ENCODE data around the gene DIP2C.
A peak's percentile ranks its signal among the peaks of the same experiment; 100 is the strongest.

The DIP2C gene

GRCh38 chr10:416091-416515 lies 273.4 kb downstream of the DIP2C start:
- no peak overlapping the region for H3K4me2 ChIP-seq (ENCODE audit: low read depth, low read length, poor library complexity, severe bottlenecking)
- no peaks in the 10 kb centered on the region for H3K9me2 ChIP-seq (replicated peaks; ENCODE audit: low read depth, low read length)
- H3K36me3 ChIP-seq (ENCODE audit: insufficient read depth, low read length), result no peaks in the 10 kb centered on the region
- H2AFZ ChIP-seq (ENCODE audit: low read length), result no peak overlapping the region
- no peaks in the 10 kb centered on the region for H3K79me2 ChIP-seq (ENCODE audit: insufficient read depth, low read length)
- H3K4me3 ChIP-seq (ENCODE audit: low read length, poor library complexity, severe bottlenecking), result no peak overlapping the region
- no peaks in the 10 kb centered on the region for H3F3A ChIP-seq (ENCODE audit: low read depth)
- no peaks in the 10 kb centered on the region for H4K20me1 ChIP-seq (ENCODE audit: insufficient read depth, low read length, poor library complexity, severe bottlenecking)
- H3K4me1 ChIP-seq (ENCODE audit: insufficient read depth, low read length, poor library complexity, severe bottlenecking), result no peaks in the 10 kb centered on the region
- H3K9ac ChIP-seq (ENCODE audit: low read depth, low read length, poor library complexity, severe bottlenecking), result no peak overlapping the region
- no peak for TF ChIP-seq EZH2phosphoT487 (IDR thresholded peaks at IDR 0.05; ENCODE audit: borderline replicate concordance)
- TF ChIP-seq CTCF (conservative IDR thresholded peaks at IDR 0.05; ENCODE audit: low read length), result peak; percentile 33; the same call in 1 of the 2 replicates
- H3K27me3 ChIP-seq (ENCODE audit: insufficient read depth, low read length, poor library complexity, severe bottlenecking), result no peaks in the 10 kb centered on the region
- no peaks in the 10 kb centered on the region for H3K9me3 ChIP-seq (ENCODE audit: insufficient read depth, low read depth, low read length)

- H3K79me2 ChIP-seq (ENCODE audit: insufficient read depth, low read length), result no peaks in the 10 kb centered on the region
- H3K9me3 ChIP-seq (ENCODE audit: insufficient read depth, low read depth, low read length), result no peaks in the 10 kb centered on the region
- H3K27me3 ChIP-seq (ENCODE audit: insufficient read depth, low read length, poor library complexity, severe bottlenecking), result no peaks in the 10 kb centered on the region
- H3K4me3 ChIP-seq (ENCODE audit: low read length, poor library complexity, severe bottlenecking), result no peak overlapping the region
- H3K9me2 ChIP-seq (replicated peaks; ENCODE audit: low read depth, low read length), result no peaks in the 10 kb centered on the region
- TF ChIP-seq CTCF (conservative IDR thresholded peaks at IDR 0.05; ENCODE audit: low read length), result no peak
- TF ChIP-seq EZH2phosphoT487 (IDR thresholded peaks at IDR 0.05; ENCODE audit: borderline replicate concordance), result no peak
- no peaks in the 10 kb centered on the region for H3K4me1 ChIP-seq (ENCODE audit: insufficient read depth, low read length, poor library complexity, severe bottlenecking)
- no peaks in the 10 kb centered on the region for H4K20me1 ChIP-seq (ENCODE audit: insufficient read depth, low read length, poor library complexity, severe bottlenecking)
- no peak overlapping the region for H3K9ac ChIP-seq (ENCODE audit: low read depth, low read length, poor library complexity, severe bottlenecking)
- H3K36me3 ChIP-seq (ENCODE audit: insufficient read depth, low read length), result no peaks in the 10 kb centered on the region
- no peak overlapping the region for H2AFZ ChIP-seq (ENCODE audit: low read length)
- no peak overlapping the region for H3K4me2 ChIP-seq (ENCODE audit: low read depth, low read length, poor library complexity, severe bottlenecking)
- no peaks in the 10 kb centered on the region for H3F3A ChIP-seq (ENCODE audit: low read depth)
Observed at GRCh38 chr10:413662-414071, 275.8 kb downstream of the DIP2C start.

- Histone ChIP-seq H4K20me1 (ENCODE audit: insufficient read depth, low read length, poor library complexity, severe bottlenecking) (no peaks in the 10 kb centered on the region), H3K4me3 (ENCODE audit: low read length, poor library complexity, severe bottlenecking) (no peak overlapping the region), H3K79me2 (ENCODE audit: insufficient read depth, low read length) (no peaks in the 10 kb centered on the region), H3K9me3 (ENCODE audit: insufficient read depth, low read depth, low read length) (no peaks in the 10 kb centered on the region), H3K9me2 (replicated peaks; ENCODE audit: low read depth, low read length) (no peaks in the 10 kb centered on the region), H2AFZ (ENCODE audit: low read length) (no peak overlapping the region), H3F3A (ENCODE audit: low read depth) (no peaks in the 10 kb centered on the region), H3K27me3 (ENCODE audit: insufficient read depth, low read length, poor library complexity, severe bottlenecking) (no peaks in the 10 kb centered on the region), H3K4me1 (ENCODE audit: insufficient read depth, low read length, poor library complexity, severe bottlenecking) (no peaks in the 10 kb centered on the region), H3K4me2 (ENCODE audit: low read depth, low read length, poor library complexity, severe bottlenecking) (no peak overlapping the region), H3K9ac (ENCODE audit: low read depth, low read length, poor library complexity, severe bottlenecking) (no peak overlapping the region), H3K36me3 (ENCODE audit: insufficient read depth, low read length) (no peaks in the 10 kb centered on the region)
- TF ChIP-seq CTCF (conservative IDR thresholded peaks at IDR 0.05; ENCODE audit: low read length), result no peak
- TF ChIP-seq EZH2phosphoT487 (IDR thresholded peaks at IDR 0.05; ENCODE audit: borderline replicate concordance), result no peak
Observed at GRCh38 chr10:412109-412508, 277.4 kb downstream of the DIP2C start.

Measured in Loucy (cell line).